ENCODE data around the gene ZBP1.
"Not testable (repeated sequence)": the region's sequence is repeated elsewhere in the genome, so short reads cannot be mapped to it uniquely, and the experiment has no call there.

Gene ZBP1

GRCh38 chr20:57647006-57647932 is 27.0 kb upstream of the ZBP1 start:
- DNase-seq (ENCODE audit: low spot score): no peak

- no peak for DNase-seq (ENCODE audit: low spot score)
Measured at GRCh38 chr20:57638895-57639236, 18.6 kb upstream of the ZBP1 start.

- no peak for DNase-seq (ENCODE audit: low spot score)
Measured at GRCh38 chr20:57638173-57638894, 18.1 kb upstream of the ZBP1 start.

GRCh38 chr20:57633945-57634491 is 13.8 kb upstream of the ZBP1 start:
- DNase-seq (ENCODE audit: low spot score): no peak

GRCh38 chr20:57632286-57632685 is 12.1 kb upstream of the ZBP1 start:
- no peak for DNase-seq (ENCODE audit: low spot score)

GRCh38 chr20:57630061-57630460 is 9.8 kb upstream of the ZBP1 start:
- DNase-seq (ENCODE audit: low spot score): no peak

GRCh38 chr20:57629491-57629901 is 9.3 kb upstream of the ZBP1 start:
- DNase-seq (ENCODE audit: low spot score): not testable (repeated sequence)

- not testable (repeated sequence) for DNase-seq (ENCODE audit: low spot score)
Measured at GRCh38 chr20:57628962-57629308, 8.7 kb upstream of the ZBP1 start.

- no peak for DNase-seq (ENCODE audit: low spot score)
Measured at GRCh38 chr20:57628047-57628961, 8.1 kb upstream of the ZBP1 start.

GRCh38 chr20:57627339-57627738 is 7.1 kb upstream of the ZBP1 start:
- DNase-seq (ENCODE audit: low spot score): no peak

GRCh38 chr20:57625978-57626377 is 5.8 kb upstream of the ZBP1 start:
- DNase-seq (ENCODE audit: low spot score): no peak

- no peak for DNase-seq (ENCODE audit: low spot score)
Measured at GRCh38 chr20:57625181-57625958, 5.1 kb upstream of the ZBP1 start.

- no peak for DNase-seq (ENCODE audit: low spot score)
Measured at GRCh38 chr20:57624124-57624523, 3.9 kb upstream of the ZBP1 start.

- DNase-seq (ENCODE audit: low spot score): peak; percentile 15
Measured at GRCh38 chr20:57622579-57623381, 2.6 kb upstream of the ZBP1 start.

- no peak for DNase-seq (ENCODE audit: low spot score)
Measured at GRCh38 chr20:57622201-57622570, 2.0 kb upstream of the ZBP1 start.

GRCh38 chr20:57621421-57622200 is 1.4 kb upstream of the ZBP1 start:
- no peak for DNase-seq (ENCODE audit: low spot score)

- DNase-seq (ENCODE audit: low spot score): no peak
Measured at GRCh38 chr20:57620999-57621398, 773 bp upstream of the ZBP1 start.

GRCh38 chr20:57619051-57619831 is 985 bp downstream of the ZBP1 start:
- DNase-seq (ENCODE audit: low spot score): no peak

GRCh38 chr20:57618764-57619050 is 1.5 kb downstream of the ZBP1 start:
- no peak for DNase-seq (ENCODE audit: low spot score)
